Heart right ventricle (tissue), 16 donors: ENCODE results near the gene LPP. TPM values are rescaled to one million over a fixed set of nuclear protein-coding genes. Genes with fewer than 3 reads are reported as not detected.

ENCODE experiments used
- ATAC-seq, 8 donors: fragments of 200-7000 bp; cut with Tn5 transposase; one replicate each; pipeline ENCODE4 v1.9.1; 2020; ENCODE audit warnings: mild to moderate bottlenecking in 8 of 8, moderate library complexity in 8 of 8, moderate number of reproducible peaks in 1 of 8
- DNase-seq, 2 donors: peaks; one replicate each; pipeline ENCODE4 v3.0.0-alpha.2; 2020
- H3K27ac ChIP-seq, 10 donors: fragments of 200-600 bp; sonication (generic) in 2 of 10; one replicate each; pipeline versions ENCODE4 v1.5.0 to v1.8.0; 2020 to 2022; ENCODE audit warnings: mild to moderate bottlenecking in 3 of 10
- H3K27me3 ChIP-seq, 7 donors: fragments of 200-600 bp; one replicate each; pipeline ENCODE4 v1.8.0; 2021 to 2022; ENCODE audit warnings: mild to moderate bottlenecking in 2 of 7
- H3K36me3 ChIP-seq, 9 donors: fragments of 200-600 bp; sonication (generic) in 1 of 9; one replicate each; pipeline versions ENCODE4 v1.5.0 to v1.8.0; 2020 to 2022; ENCODE audit warnings: mild to moderate bottlenecking in 2 of 9
- H3K4me1 ChIP-seq, 9 donors: fragments of 200-600 bp; sonication (generic) in 1 of 9; one replicate each; pipeline versions ENCODE4 v1.5.0 to v1.8.0; 2020 to 2022; ENCODE audit warnings: mild to moderate bottlenecking in 4 of 9
- H3K4me3 ChIP-seq, 10 donors: fragments of 200-600 bp; sonication (generic) in 2 of 10; one replicate each; pipeline versions ENCODE4 v1.5.0 to v1.8.0; 2020 to 2022; ENCODE audit warnings: mild to moderate bottlenecking in 7 of 10, moderate library complexity in 2 of 10
- H3K9me3 ChIP-seq, 11 donors: fragments of 200-600 bp in 10 of 11; sonication (generic) in 2 of 11; one replicate each; pipeline versions ENCODE4 v1.5.0 to v1.8.0; 2013 to 2022; ENCODE audit warnings: mild to moderate bottlenecking in 2 of 11, control low read depth in 1 of 11, moderate library complexity in 1 of 11
- CTCF ChIP-seq, 9 donors: fragments of 200-600 bp; sonication (generic) in 2 of 9; IDR thresholded peaks; one replicate each; pipeline versions ENCODE4 v1.5.0 to v1.8.0; 2021 to 2022; ENCODE audit warnings: antibody characterized with exemption in 9 of 9, mild to moderate bottlenecking in 5 of 9, moderate library complexity in 1 of 9
- WGBS, 2 donors: extraction: QIAGEN DNeasy Blood & Tissue Kit; methylation state at CpG; one replicate each; pipeline ENCODE4 v1.1.7; 2013; ENCODE audit warnings: inconsistent platforms in 1 of 2; 5-methylcytosine and 5-hydroxymethylcytosine counted together
- intact Hi-C, 10 donors: fragments of 100-400 bp; cut with DNase I; formaldehyde crosslinking; loops; one replicate each; pipeline versions ENCODE4 v1.11.1 to v1.14.2; 2022
- polyA plus RNA-seq, 2 donors: library from polyadenylated mRNA; stranded (reverse); fragments of 200-250 nt; gene quantifications; one replicate each; pipeline ENCODE4 v1.2.3, GENCODE V29; 2013
- total RNA-seq, 10 donors: library from RNA; stranded (reverse); fragmentation: NEBNext Ultra II Directional in 3 of 10; extraction: Animal tissue kit (Norgen Biotek cat#: 25700) in 3 of 10; gene quantifications; one replicate each; pipeline versions ENCODE4 v1.2.1 to v1.2.4, GENCODE V29; 2021 to 2023
- donor health status: Arrhythmogenic right ventricular cardiomyopathy.
- donor health status: ischemic (EF 13 %, LVEDD 7.1; RV severe dilation, severe dysfunction).
- donor health status: healthy with polysubstance abuse.
- donor health status: DM: no; HTN: yes; CAD: no.
- donor health status: DM: no; HTN: no; CAD: no.
- donor health status: ischemic (EF 25% LVEDD 6.9; RV normal size, moderate dysfunction).
- donor health status: ischemic (EF 25% LVEDD 5.7; RV mildly dilated, moderate dysfunction).
- donor health status: healthy.
- donor health status: DM: yes; HTN: yes; CAD: no.
- donor health status: Ischemic cardiomyopathy.
- donor health status: ischemic (EF 35%, LVEDD 5.7; RV mildly dilated, moderate dysfunction).
- donor health status: nonischemic (EF 11% LVEDD 7.7; RV severe dilation, severe dysfunction).
- donor health status: DM: yes; HTN: yes; CAD: no.
- donor health status: PGD.
- donor health status: ischemic (EF 29% LVEDD 5.4; RV normal size, mild dysfunction).
- donor health status: nonischemic (EF 23%, LVEDD 6.1; RV moderate dilation, normal function).

The LPP gene
- total and polyA plus RNA-seq, 12 donors, result 8.5 to 188 (median 140) TPM

- Histone ChIP-seq H3K9me3 (no peaks in the 10 kb centered on the region), H3K36me3 (no peaks in the 10 kb centered on the region), H3K4me1 (peaks cover 0 to 10% (median 0%) of the 10 kb centered on the region in 9 donors), H3K4me3 (no peak overlapping the region), H3K27me3 (no peaks in the 10 kb centered on the region), H3K27ac (no peak overlapping the region)
- DNase-seq (no peak), ATAC-seq (no peak)
- WGBS, 2 donors, result 70 to 91% methylated on average over 3 of the region's 3 CpGs
- intact Hi-C loops, result no loop called here
- TF ChIP-seq CTCF (IDR thresholded peaks at IDR 0.05), result no peak
These were observed 593.5 kb downstream of the LPP start for GRCh38 chr3:188747489-188747888.

- intact Hi-C loops, result no loop called here
- Histone ChIP-seq H3K9me3 (no peaks in the 10 kb centered on the region), H3K27me3 (no peaks in the 10 kb centered on the region), H3K36me3 (no peaks in the 10 kb centered on the region), H3K4me1 (peaks cover 0 to 22% (median 0%) of the 10 kb centered on the region in 9 donors), H3K27ac (no peak overlapping the region), H3K4me3 (no peak overlapping the region)
- ATAC-seq, result no peak
- no peak for DNase-seq
- TF ChIP-seq CTCF (IDR thresholded peaks at IDR 0.05), result peak in 8 of 9 donors; percentile 7 to 65 (median 33)
- WGBS, 2 donors, result 74 to 84% methylated on average over 5 of the region's 5 CpGs
These were observed 595.2 kb downstream of the LPP start for GRCh38 chr3:188749010-188749617.

GRCh38 chr3:188749830-188750229 is 595.9 kb downstream of the LPP start:
- no peak for DNase-seq
- TF ChIP-seq CTCF (IDR thresholded peaks at IDR 0.05), result no peak
- peaks cover 0 to 28% (median 0%) of the 10 kb centered on the region in 9 donors for H3K4me1 ChIP-seq
- no peaks in the 10 kb centered on the region for H3K9me3 ChIP-seq
- no peaks in the 10 kb centered on the region for H3K36me3 ChIP-seq
- H3K27ac ChIP-seq, result no peak overlapping the region
- 86 to 97% methylated on average over 4 of the region's 4 CpGs for WGBS, 2 donors
- H3K4me3 ChIP-seq, result no peak overlapping the region
- H3K27me3 ChIP-seq, result no peaks in the 10 kb centered on the region
- intact Hi-C loops, result no loop called here
- no peak for ATAC-seq

GRCh38 chr3:188750617-188751016 is 596.7 kb downstream of the LPP start:
- Histone ChIP-seq H3K4me3 (no peak overlapping the region), H3K27me3 (no peaks in the 10 kb centered on the region), H3K36me3 (no peaks in the 10 kb centered on the region), H3K4me1 (peaks cover 0 to 28% (median 0%) of the 10 kb centered on the region in 9 donors), H3K9me3 (no peaks in the 10 kb centered on the region), H3K27ac (no peak overlapping the region)
- intact Hi-C loops, result no loop called here
- WGBS, 2 donors, result 83 to 86% methylated on average over 1 of the region's 1 CpG
- DNase-seq, result no peak
- no peak for ATAC-seq
- TF ChIP-seq CTCF (IDR thresholded peaks at IDR 0.05), result no peak
